Mononuclear cell (primary cell): Measurements from ENCODE around the gene SLC16A10. TPM values are rescaled to one million over a fixed set of nuclear protein-coding genes. Genes with fewer than 3 reads are reported as not detected.
"Not testable (repeated sequence)": the region's sequence is repeated elsewhere in the genome, so short reads cannot be mapped to it uniquely, and the experiment has no call there.

Experiments
- H3K27me3 ChIP-seq: 2 replicates; pipeline ENCODE4 v1.6.0; 2011; ENCODE audit warnings: low read length, control low read depth; ENCODE audit not compliant: insufficient read depth
- H3K4me1 ChIP-seq: 2 replicates; pipeline ENCODE4 v1.5.1; 2011; ENCODE audit warnings: mild to moderate bottlenecking, low read length, control low read depth; ENCODE audit not compliant: insufficient read depth
- H3K4me3 ChIP-seq: 2 replicates; pipeline ENCODE4 v1.5.1; 2011; ENCODE audit warnings: mild to moderate bottlenecking, low read length, moderate library complexity
- H3K9me3 ChIP-seq: 2 replicates; pipeline ENCODE4 v1.5.1; 2011; ENCODE audit warnings: low read depth, mild to moderate bottlenecking, control low read depth, low read length
- total RNA-seq: library from RNA; depleted of rRNA; stranded (reverse); fragments of >200 nt; gene quantifications from one replicate; pipeline ENCODE4 v1.2.3, GENCODE V29; 2012

Gene SLC16A10
- total RNA-seq, 1 donor: 11.2 TPM

DNA sequence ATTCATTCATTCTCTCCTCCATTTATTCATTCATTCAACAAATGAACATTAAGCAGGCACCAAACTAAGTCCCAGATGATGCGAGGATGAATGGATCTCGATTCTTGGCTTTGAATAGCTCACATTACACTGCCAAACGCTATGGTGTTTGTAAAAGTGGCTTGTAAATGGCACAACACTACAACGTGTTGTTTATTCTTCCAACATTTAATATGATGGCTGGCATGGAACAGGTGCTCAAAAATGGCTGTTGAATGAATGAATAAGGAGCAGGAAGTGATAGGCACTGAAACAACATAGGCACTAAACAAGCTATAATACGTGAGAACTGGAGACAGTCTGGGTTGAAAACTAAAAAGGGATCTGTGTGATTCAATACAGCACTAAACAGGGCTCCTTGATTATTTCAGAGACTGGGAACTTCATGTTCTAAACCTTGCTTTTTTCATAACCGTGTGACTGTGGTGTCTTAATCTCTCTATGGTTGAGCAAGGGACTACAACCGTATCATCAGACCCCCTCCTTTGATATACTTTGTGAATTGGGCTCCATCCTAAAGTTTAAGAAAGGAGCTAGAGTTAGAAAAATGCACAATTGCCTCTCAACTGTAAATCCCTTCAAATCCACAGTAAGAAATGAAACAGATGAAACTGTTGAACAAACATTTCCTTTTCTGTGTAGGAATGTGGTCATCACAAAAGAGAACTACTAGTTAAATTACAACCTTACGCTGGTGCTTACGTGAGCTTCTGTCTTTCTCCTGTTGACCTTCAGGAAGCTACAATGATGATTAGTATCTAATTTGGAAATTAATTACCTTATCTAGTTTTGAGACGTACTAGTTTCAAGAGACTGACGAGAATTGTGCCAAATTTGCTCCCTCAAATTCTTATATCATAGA is 16.9 kb upstream of the SLC16A10 start:
- no peak overlapping the region for H3K4me3 ChIP-seq
- no peaks in the 10 kb centered on the region for H3K9me3 ChIP-seq

DNA sequence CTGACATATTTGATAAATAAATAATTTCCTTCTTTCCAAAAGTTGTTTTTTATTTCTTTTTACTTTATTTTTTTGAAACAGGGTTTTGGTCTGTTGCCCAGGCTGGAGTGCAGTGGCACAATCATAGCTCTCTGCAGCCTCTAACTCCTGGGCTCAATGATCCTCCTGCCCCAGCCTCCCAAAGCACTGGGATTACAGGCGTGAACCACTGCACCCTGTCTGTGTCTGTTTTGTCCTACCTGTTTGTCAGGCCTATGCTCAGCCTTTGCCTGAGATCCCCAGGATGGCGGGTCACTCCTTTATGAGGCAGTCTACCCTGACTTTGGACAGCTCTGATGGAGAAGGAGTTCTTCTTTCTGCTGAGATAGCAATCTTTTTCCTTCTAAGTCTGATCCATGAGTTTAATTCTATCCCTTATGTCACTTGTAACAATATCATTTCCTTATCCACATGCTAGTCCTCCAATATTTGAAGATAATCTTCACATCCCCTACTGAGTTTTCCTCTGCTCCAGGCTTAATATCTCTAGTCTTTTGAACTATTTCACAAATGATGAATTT is 14.4 kb upstream of the SLC16A10 start:
- Histone ChIP-seq H3K9me3 (no peaks in the 10 kb centered on the region), H3K4me3 (no peak overlapping the region), H3K4me1 (peaks cover 15% of the 10 kb centered on the region), H3K27me3 (peaks cover 2% of the 10 kb centered on the region)

More for the DNA sequence above, 16.9 kb upstream of the SLC16A10 start:
- Histone ChIP-seq H3K4me1 (no peaks in the 10 kb centered on the region), H3K27me3 (peaks cover 2% of the 10 kb centered on the region)

DNA sequence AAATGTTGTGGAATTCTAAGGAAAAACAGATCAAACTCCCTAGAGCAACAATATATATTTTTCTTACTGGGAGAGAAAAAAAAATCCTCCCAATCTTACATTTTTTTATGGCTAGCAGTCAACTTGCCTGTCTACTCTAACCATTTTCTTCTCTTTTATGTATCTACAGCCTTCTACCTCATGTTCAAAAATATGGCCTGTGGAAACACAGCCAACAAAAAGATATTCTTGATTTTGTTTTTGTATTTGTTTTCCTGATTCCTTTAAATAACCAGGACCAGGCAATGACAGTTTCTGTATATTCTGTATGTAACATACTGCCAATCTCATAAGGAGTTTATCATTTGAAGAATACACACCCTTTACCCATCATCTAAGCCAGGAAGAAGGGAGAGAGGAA is 13.0 kb upstream of the SLC16A10 start:
- H3K4me3 ChIP-seq: no peak overlapping the region

DNA sequence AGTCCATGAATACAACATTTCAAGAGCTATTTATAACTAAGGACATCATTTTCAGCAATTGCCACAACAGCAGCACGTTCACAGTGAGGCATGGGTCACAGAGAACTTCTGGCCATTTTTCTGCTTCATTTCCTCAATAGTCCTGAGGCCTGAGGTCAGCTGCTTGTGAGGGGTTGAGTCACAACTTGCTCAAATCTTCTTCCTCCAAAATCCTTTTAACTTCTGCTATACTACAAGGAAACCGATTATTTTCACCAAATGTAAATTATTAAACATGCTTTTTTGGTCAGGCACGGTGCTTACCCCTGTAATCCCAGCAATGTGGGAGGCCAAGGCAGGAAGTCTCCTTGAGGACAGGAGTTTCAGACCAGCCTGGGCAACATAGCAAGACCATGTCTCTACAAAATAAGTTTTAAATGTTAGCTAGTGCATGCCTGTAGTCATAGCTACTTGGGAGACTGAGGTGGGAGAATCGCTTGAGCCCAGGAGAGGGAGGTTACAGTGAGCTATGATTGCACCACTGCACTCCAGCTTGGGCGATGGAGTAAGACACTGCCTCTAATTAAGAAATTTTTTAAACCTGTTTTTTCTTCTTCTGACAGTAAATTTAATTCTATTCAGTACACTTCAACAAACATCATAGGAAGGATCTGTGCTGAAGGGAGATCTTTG is 11.1 kb upstream of the SLC16A10 start:
- H3K4me1 ChIP-seq: peaks cover 15% of the 10 kb centered on the region
- no peak overlapping the region for H3K4me3 ChIP-seq
- no peaks in the 10 kb centered on the region for H3K9me3 ChIP-seq
- H3K27me3 ChIP-seq: peaks cover 2% of the 10 kb centered on the region

More for the DNA sequence above, 13.0 kb upstream of the SLC16A10 start:
- Histone ChIP-seq H3K27me3 (peaks cover 2% of the 10 kb centered on the region), H3K9me3 (no peaks in the 10 kb centered on the region), H3K4me1 (peaks cover 15% of the 10 kb centered on the region)

DNA sequence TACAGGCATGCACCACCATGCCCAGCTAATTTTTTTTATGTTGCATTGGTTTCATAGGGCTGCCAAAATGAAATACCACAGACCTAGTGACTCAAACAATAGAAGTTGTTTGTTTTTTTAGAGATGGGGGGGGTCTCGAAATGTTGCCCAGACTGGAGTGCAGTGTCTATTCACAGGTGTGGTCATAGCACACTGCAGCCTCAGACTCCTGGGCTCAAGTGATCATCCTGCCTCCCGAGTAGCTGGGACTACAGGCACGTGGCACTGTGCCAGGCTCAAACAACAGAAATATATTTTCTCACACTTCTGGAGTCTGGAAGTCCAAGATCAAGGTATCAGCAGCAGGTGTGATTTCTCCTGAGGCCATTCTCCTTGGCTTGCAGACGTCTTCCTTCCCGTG is 6.6 kb upstream of the SLC16A10 start:
- peaks cover 2% of the 10 kb centered on the region for H3K27me3 ChIP-seq
- H3K4me1 ChIP-seq: peaks cover 12% of the 10 kb centered on the region
- no peak overlapping the region for H3K4me3 ChIP-seq
- H3K9me3 ChIP-seq: no peaks in the 10 kb centered on the region

DNA sequence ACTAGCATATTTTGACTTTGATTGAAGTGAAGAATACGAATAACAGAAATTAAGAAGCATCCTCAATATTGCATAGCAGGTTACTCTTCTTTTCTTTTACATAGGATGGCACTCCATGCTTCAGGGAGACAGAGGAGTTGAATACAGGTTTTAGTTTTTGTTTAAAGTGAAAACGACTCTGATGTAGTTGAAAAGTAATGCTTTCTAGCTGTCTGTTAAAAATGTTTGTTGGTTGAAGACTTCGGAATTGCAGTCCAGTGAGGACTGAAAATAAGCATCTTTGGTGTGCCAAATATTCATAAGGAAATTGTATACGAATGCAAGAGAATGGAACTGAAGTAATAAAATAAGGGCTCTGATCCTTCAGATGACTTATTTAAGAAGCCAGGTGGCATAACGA is 618 bp upstream of the SLC16A10 start:
- peaks cover 33% of the 10 kb centered on the region for H3K27me3 ChIP-seq
- no peaks in the 10 kb centered on the region for H3K9me3 ChIP-seq
- H3K4me1 ChIP-seq: peaks cover 16% of the 10 kb centered on the region
- H3K4me3 ChIP-seq: peak overlapping the region; percentile 52

DNA sequence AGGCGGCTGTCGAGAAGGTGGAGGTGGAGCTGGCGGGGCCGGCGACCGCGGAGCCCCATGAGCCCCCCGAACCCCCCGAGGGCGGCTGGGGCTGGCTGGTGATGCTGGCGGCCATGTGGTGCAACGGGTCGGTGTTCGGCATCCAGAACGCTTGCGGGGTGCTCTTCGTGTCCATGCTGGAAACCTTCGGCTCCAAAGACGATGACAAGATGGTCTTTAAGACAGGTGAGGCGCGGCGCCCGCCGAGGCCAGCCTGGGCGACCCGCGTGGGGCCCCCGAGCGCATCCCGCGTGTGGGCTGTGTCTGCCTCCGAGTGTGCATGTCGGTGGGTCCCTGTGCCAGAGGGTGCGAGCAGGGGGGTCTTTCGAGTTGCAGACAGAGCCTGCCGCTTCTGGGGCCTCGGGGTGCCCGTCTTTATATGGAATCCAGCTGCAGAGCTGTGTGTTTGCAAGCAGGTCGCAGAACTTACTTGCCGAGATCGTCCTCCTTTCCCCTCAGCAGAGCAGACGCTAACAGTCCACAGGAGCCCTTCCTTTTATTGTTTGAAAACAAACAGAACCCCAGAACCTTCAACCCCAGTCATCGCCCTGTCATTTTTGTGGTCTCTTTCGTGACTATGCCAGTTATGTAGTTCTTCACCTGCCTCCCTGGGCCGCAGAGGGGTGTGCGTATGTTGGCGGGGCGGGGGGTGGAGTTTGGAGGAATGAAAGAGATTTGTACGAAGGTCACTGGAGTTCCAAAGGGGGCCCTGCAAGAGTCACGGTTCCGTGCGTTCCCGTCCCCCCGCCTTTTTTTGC is 766 bp downstream of the SLC16A10 start:
- H3K27me3 ChIP-seq: peaks cover 33% of the 10 kb centered on the region
- H3K4me1 ChIP-seq: peaks cover 16% of the 10 kb centered on the region
- H3K4me3 ChIP-seq: peak overlapping the region; percentile 52
- H3K9me3 ChIP-seq: no peaks in the 10 kb centered on the region

DNA sequence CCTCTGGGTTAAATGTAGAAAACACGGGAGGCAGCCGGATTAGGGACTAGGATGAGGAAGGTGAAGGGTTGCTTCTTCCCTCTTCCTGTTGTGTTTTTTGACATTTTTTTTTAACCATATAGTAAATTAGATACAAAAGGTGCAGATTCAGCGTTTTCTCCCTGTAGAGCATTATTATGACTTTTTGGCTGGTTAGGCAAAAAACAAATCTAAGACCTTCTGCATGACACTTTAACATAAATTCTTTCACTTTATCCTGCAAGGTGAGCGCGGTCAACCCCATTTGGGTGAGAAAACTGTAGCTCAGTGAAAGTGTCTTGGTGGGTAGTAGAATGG is 1.3 kb downstream of the SLC16A10 start:
- Histone ChIP-seq H3K27me3 (peaks cover 33% of the 10 kb centered on the region), H3K9me3 (no peaks in the 10 kb centered on the region), H3K4me3 (peak overlapping the region; percentile 52), H3K4me1 (peaks cover 16% of the 10 kb centered on the region)

DNA sequence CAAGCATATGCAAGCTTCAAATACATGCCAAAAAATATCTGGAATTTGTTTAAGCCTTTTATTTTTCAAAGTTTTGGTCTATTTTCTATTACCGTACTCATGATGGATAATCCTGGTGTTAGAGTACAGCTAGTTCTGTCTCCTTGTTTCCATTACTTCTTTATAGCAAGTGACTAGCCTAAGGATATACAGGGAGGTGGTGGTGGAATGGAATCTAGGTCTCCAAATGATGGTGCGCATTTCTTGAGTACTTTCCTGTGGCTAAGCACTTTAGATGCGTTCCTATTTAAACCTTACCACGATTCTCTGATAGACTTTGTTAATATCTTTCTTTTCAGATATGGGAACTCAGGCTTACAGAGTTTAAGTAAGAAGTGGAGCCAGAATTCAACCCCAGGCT is 3.5 kb downstream of the SLC16A10 start:
- Histone ChIP-seq H3K9me3 (no peaks in the 10 kb centered on the region), H3K4me3 (no peak overlapping the region), H3K27me3 (peaks cover 30% of the 10 kb centered on the region), H3K4me1 (peaks cover 16% of the 10 kb centered on the region)

DNA sequence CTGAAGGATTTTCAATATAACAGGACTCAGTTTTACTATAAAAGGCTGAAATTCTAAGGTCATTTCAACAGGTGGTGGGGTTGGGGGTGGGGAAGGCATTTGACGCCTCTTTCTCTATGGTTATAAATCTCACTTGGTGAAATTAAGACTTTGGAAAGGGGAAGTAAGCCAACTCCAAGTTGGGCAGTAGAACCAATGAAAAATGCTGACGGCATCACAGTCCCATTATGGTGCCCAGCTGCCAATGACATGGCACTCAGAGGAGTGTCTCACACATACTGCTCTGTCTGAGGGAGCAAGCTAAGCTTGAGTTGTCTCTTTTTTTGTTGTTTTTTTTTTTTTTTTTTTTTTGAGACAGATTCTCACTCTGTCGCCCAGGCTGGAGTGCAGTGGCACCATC is 4.7 kb downstream of the SLC16A10 start:
- H3K27me3 ChIP-seq: peaks cover 17% of the 10 kb centered on the region
- peaks cover 12% of the 10 kb centered on the region for H3K4me1 ChIP-seq
- H3K9me3 ChIP-seq: no peaks in the 10 kb centered on the region
- H3K4me3 ChIP-seq: no peak overlapping the region

DNA sequence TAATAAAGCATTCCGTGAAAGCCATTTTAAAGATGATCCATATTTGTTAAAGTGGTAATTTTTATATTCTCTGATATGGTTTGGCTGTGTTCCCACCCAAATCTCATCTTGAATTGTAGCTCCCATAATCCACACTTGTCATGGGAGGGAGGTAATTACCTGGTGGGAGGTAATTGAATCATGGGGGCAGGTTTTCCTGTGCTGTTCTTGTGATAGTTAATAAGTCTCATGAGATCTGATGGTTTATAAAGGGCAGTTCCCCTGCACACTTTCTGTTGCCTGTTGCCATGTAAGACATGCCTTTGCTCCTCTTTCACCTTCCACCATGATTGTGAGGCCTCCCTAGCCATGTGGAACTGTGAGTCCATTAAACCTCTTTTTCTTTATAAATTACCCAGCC is 8.2 kb downstream of the SLC16A10 start:
- H3K4me3 ChIP-seq, H3K27me3 ChIP-seq, H3K9me3 ChIP-seq: not testable (repeated sequence)

DNA sequence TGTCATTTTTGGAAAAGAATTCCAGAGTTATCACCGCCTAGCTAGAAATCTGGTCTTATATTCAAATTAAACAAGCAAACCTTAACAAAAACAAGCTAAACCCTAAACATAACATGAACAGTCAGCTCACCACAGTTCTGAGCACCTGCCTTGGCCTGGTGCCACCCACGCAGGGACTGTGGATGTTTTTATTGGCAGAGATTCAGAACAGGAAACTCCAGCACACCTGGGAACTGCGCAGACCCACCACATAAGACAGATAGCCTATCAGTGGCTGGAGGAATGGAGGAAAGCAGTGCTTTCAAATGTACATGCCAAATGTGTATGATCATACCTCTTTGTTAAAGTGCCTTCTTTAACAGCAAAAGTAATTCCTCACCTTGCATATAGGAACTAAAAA is 8.9 kb downstream of the SLC16A10 start:
- no peaks in the 10 kb centered on the region for H3K4me1 ChIP-seq
- no peak overlapping the region for H3K4me3 ChIP-seq
- H3K9me3 ChIP-seq: no peaks in the 10 kb centered on the region
- no peaks in the 10 kb centered on the region for H3K27me3 ChIP-seq

More for the DNA sequence above, 8.2 kb downstream of the SLC16A10 start:
- H3K4me1 ChIP-seq: not testable (repeated sequence)

DNA sequence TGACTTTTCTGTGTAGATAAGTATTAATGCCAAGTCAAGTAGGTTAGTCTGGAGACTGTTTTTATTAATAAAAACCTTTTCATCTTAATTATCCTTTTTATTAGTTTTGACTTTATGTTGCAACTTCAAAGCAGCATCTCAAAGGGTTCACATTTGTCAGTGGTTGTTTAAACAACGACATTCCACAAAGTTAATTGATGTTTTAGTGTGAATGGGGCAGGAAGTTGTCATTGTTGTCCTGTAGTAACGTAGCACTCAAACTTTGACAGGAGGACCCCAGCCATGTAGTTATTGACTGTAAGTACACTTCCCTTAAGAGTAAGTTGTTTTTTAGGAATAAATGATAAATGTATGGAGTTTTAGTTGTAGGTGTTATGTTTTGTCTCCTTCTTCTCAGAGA is 11.3 kb downstream of the SLC16A10 start:
- Histone ChIP-seq H3K27me3 (no peaks in the 10 kb centered on the region), H3K9me3 (no peaks in the 10 kb centered on the region), H3K4me3 (no peak overlapping the region), H3K4me1 (no peaks in the 10 kb centered on the region)

DNA sequence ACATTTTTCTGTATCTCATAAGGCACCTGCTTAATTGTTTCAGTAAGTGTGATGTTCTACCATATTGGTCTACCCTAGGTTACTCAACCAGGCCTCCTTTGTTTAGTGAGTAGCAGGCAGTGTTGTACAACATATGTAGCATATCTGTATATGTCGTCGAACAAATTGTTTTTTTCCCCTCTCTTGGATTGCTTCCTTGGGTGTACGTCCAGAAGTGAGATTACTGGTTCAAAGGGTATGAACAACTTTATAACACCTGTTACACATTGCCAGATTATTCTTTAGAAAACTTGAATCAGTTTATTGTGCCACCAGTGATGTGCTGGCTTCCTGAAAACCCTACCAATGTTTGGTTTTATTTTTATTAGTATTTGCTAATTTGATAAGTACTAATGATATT is 14.7 kb downstream of the SLC16A10 start:
- Histone ChIP-seq H3K4me1 (no peaks in the 10 kb centered on the region), H3K9me3 (peaks cover 1% of the 10 kb centered on the region), H3K4me3 (no peak overlapping the region), H3K27me3 (no peaks in the 10 kb centered on the region)

DNA sequence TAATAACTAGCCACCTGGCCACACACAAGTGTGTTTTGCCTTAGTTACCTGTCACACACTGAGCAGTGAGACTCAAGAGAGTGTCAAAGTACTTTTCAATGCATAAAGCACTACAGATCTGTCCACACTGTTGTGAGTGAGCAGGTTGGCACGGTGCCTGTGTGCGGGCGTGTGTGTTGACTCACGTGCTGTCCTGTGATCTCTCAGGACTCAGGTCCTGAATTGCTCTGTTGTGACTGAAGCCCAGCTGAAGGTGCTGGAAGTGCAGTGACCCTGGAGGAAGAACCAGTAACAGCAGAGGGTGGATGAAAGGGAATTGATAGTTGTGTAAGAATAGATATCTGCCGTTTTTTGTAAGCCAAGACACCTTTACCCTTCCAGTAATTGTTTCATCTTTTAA is 18.3 kb downstream of the SLC16A10 start:
- Histone ChIP-seq H3K4me1 (no peaks in the 10 kb centered on the region), H3K9me3 (peaks cover 9% of the 10 kb centered on the region), H3K4me3 (no peak overlapping the region), H3K27me3 (no peaks in the 10 kb centered on the region)
